ENCODE data around the gene AP1AR. TPM values are rescaled to one million over a fixed set of nuclear protein-coding genes. Genes with fewer than 3 reads are reported as not detected.

The AP1AR gene
- total and polyA plus RNA-seq, 2 of the 4 experiments (the other 2 are of a cell fraction) = 4.0 to 4.7 TPM

DNA sequence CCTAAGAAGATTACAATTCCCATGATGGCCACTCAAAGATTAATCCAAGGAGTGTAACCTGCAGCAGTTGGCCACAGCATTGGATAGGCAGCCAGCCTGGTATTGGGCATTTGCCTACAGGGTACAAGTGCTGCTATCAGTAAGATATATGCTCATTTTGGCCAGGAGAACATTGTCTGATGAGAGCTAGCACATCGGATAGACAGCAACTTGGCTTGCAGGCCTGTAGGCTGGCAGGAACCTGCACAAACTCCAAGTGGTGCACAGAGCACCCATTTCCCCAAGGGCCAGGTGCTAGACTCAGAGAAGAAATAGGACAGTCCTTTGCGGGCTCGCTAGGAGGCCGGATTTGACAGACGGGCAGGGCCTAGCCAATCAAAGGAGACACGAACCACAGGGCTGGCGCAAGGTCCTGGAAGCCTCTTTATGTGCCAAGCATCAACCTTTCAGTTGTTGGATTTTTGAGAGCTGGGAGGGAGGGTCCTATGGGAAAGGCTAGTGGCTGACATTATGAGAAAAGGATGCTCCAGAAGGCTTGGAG, 11.7 kb upstream of the AP1AR start (continued):
- TF ChIP-seq RFX5 (IDR thresholded peaks at IDR 0.05; ENCODE audit: low read depth, low read length) = no peak
- TF ChIP-seq CEBPB (IDR thresholded peaks at IDR 0.05; ENCODE audit: low read depth, low read length) = no peak
- TF ChIP-seq, protein P1, sequence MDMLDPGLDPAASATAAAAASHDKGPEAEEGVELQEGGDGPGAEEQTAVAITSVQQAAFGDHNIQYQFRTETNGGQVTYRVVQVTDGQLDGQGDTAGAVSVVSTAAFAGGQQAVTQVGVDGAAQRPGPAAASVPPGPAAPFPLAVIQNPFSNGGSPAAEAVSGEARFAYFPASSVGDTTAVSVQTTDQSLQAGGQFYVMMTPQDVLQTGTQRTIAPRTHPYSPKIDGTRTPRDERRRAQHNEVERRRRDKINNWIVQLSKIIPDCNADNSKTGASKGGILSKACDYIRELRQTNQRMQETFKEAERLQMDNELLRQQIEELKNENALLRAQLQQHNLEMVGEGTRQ (IDR thresholded peaks at IDR 0.05; ENCODE audit: low read depth, low read length) = no peak

DNA sequence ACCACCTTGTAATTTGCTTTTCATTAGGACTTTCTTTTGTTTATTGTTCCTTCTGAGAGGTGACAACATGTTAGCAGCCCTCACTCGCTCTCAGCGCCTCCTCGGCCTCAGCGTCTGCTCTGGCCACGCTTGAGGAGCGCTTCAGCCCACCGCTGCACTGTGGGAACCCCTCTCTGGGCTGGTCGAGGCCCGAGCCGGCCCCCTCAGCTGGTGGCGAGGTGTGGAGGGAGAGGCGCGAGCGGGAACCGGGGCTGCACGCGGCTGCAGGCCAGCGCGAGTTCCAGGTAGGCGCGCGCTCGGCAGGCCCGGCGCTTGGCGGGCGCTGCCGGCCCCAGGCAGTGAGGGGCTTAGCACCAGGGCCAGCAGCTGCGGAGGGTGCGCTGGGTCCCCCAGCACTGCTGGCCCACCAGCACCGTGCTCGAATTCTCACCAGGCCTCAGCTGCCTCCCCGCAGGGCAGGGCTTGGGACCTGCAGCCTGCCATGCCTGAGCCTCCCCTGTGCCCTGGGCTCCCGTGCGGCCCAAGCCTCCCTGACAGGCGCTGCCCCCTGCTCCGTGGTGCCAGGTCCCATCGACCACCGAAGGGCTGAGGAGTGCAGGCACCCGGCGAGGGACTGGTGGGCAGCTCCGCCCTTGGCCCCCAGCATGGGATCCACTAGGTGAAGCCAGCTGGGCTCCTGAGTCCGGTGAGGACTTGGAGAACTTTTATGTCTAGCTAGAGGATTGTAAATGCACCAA, 9.2 kb upstream of the AP1AR start:
- no peak overlapping the region for H3K4me3 ChIP-seq (ENCODE audit: insufficient read depth, low read depth, low read length)
- H3K9me1 ChIP-seq (ENCODE audit: insufficient read depth, low read length) = no peaks in the 10 kb centered on the region
- no peak overlapping the region for H2BK120ac ChIP-seq (ENCODE audit: low read depth, low read length)
- in situ Hi-C loops (cut with MboI; ENCODE audit: low sequenced_read_pairs) (no loop called here), dilution Hi-C loops (cut with HindIII; ENCODE audit: low sequenced_read_pairs, unreplicated experiment) (no loop called here), intact Hi-C loops (cut with micrococcal nuclease) (no loop called here)
- no peak overlapping the region for H2AK9ac ChIP-seq (replicated peaks; ENCODE audit: low read depth, low read length, poor library complexity)
- no peak overlapping the region for H3K23ac ChIP-seq (ENCODE audit: low read depth, low read length)
- H3K18ac ChIP-seq (ENCODE audit: low read depth, low read length) = no peak overlapping the region
- no peak overlapping the region for H2BK15ac ChIP-seq (ENCODE audit: low read depth, low read length)
- no peak overlapping the region for H4K8ac ChIP-seq (ENCODE audit: low read depth in 2 of 2, low read length in 2 of 2)
- H3K36me3 ChIP-seq (ENCODE audit: control insufficient read depth, insufficient read depth, low read length) = no peaks in the 10 kb centered on the region
- no peak overlapping the region for H4K91ac ChIP-seq (ENCODE audit: insufficient read depth, low read depth, low read length)
- WGBS, 2 experiments (ENCODE audit: extremely low coverage in 2 of 2, insufficient read length in 1 of 2) = 92% methylated on average over 14 of the region's 43 CpGs; no CpG with 5 or more reads in 1 of the 2 experiments
- ChIA-PET POLR2A (ENCODE audit: unreplicated experiment) (no interaction called here), CTCF (interaction anchor here (1.1 kb wide), 1 partner anchor 10 kb away, joined by 3 read pairs; no protein-coding TSS in a partner anchor)
- no peak overlapping the region for H2BK5ac ChIP-seq (ENCODE audit: low read depth, low read length, poor library complexity, severe bottlenecking)
- H2BK20ac ChIP-seq (ENCODE audit: low read depth, low read length) = no peak overlapping the region
- H3K27me3 ChIP-seq (ENCODE audit: control insufficient read depth, insufficient read depth, low read length) = no peaks in the 10 kb centered on the region
- no peak overlapping the region for H3K27ac ChIP-seq (ENCODE audit: insufficient read depth, low read length)
- H3K79me1 ChIP-seq (ENCODE audit: low read depth in 1 of 2, low read length in 2 of 2) = no peaks in the 10 kb centered on the region
- H3K4me2 ChIP-seq (ENCODE audit: low read depth, low read length) = no peak overlapping the region
- no peak overlapping the region for H4K5ac ChIP-seq (ENCODE audit: low read depth, low read length)
- DNase-seq = no peak
- H3K14ac ChIP-seq (replicated peaks; ENCODE audit: low read depth, low read length) = no peak overlapping the region
- H2AFZ ChIP-seq (replicated peaks; ENCODE audit: low read length, poor library complexity) = no peak overlapping the region
- H3K4me1 ChIP-seq (ENCODE audit: control insufficient read depth, insufficient read depth, low read length) = no peaks in the 10 kb centered on the region; the same call in 1 of the 2 replicates
- H3K9ac ChIP-seq (ENCODE audit: low read depth, low read length) = no peak overlapping the region
- H2AK5ac ChIP-seq (ENCODE audit: low read depth, low read length) = no peak overlapping the region
- H3K4ac ChIP-seq (ENCODE audit: low read depth, low read length) = no peak overlapping the region
- ATAC-seq (ENCODE audit: low read depth) = no peak
- H4K20me1 ChIP-seq (ENCODE audit: insufficient read depth, low read length) = no peaks in the 10 kb centered on the region
- no peaks in the 10 kb centered on the region for H3K9me3 ChIP-seq (ENCODE audit: control insufficient read depth, insufficient read depth, low read length)
- H3K56ac ChIP-seq (ENCODE audit: extremely low read depth, insufficient read depth, low read length) = no peak overlapping the region
- BruUV-seq (replicated peaks) = no TSS peak
- TF ChIP-seq, protein P2, sequence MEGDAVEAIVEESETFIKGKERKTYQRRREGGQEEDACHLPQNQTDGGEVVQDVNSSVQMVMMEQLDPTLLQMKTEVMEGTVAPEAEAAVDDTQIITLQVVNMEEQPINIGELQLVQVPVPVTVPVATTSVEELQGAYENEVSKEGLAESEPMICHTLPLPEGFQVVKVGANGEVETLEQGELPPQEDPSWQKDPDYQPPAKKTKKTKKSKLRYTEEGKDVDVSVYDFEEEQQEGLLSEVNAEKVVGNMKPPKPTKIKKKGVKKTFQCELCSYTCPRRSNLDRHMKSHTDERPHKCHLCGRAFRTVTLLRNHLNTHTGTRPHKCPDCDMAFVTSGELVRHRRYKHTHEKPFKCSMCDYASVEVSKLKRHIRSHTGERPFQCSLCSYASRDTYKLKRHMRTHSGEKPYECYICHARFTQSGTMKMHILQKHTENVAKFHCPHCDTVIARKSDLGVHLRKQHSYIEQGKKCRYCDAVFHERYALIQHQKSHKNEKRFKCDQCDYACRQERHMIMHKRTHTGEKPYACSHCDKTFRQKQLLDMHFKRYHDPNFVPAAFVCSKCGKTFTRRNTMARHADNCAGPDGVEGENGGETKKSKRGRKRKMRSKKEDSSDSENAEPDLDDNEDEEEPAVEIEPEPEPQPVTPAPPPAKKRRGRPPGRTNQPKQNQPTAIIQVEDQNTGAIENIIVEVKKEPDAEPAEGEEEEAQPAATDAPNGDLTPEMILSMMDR (conservative IDR thresholded peaks at IDR 0.05; ENCODE audit: low read depth, low read length) = no peak
- no peak for TF ChIP-seq NFE2L2 (IDR thresholded peaks at IDR 0.05; ENCODE audit: low read depth, low read length)
- TF ChIP-seq FOS (IDR thresholded peaks at IDR 0.05; ENCODE audit: low read depth, low read length) = no peak
- TF ChIP-seq MXI1 (IDR thresholded peaks at IDR 0.05; ENCODE audit: borderline replicate concordance, low read depth, low read length) = no peak
- no peak for TF ChIP-seq SMC3 (IDR thresholded peaks at IDR 0.05; ENCODE audit: low read depth, low read length)
- no peak for TF ChIP-seq CEBPB (IDR thresholded peaks at IDR 0.05; ENCODE audit: low read depth, low read length)
- no peak for TF ChIP-seq MAFK (IDR thresholded peaks at IDR 0.05; ENCODE audit: low read depth, low read length)
- TF ChIP-seq CHD1 (IDR thresholded peaks at IDR 0.05; ENCODE audit: low read depth, low read length) = no peak
- TF ChIP-seq, protein P1 (IDR thresholded peaks at IDR 0.05; ENCODE audit: low read depth, low read length) = no peak
- no peak for TF ChIP-seq MAZ (IDR thresholded peaks at IDR 0.05; ENCODE audit: borderline replicate concordance, low read depth, low read length)
- TF ChIP-seq BHLHE40 (IDR thresholded peaks at IDR 0.05; ENCODE audit: low read depth, low read length) = no peak
- TF ChIP-seq POLR2A (IDR thresholded peaks at IDR 0.05; ENCODE audit: low read depth, low read length) = no peak

All from IMR-90 (cell line).